GM19023 (cell line): ENCODE data around the gene GPR183.

Source experiments
- ATAC-seq: cut with Tn5 transposase; IDR thresholded peaks from one replicate; pipeline ENCODE4 v1.9.1; 2021; ENCODE audit warnings: mild to moderate bottlenecking, moderate library complexity; ENCODE audit not compliant: unreplicated experiment

The GPR183 gene

GRCh38 chr13:99307247-99307646 lies at the start of gene GPR183:
TSS of gene GPR183 (minus strand) at chr13:99307399. CDS start at chr13:99296145, 11,254 bp downstream.
- ATAC-seq, result peak; percentile 51

GRCh38 chr13:99356262-99357091 lies 49.3 kb upstream of the GPR183 start:
- ATAC-seq, result peak; percentile 45

GRCh38 chr13:99356012-99356261 lies 48.7 kb upstream of the GPR183 start:
- no peak for ATAC-seq

GRCh38 chr13:99355267-99356011 lies 48.2 kb upstream of the GPR183 start:
- no peak for ATAC-seq

- ATAC-seq, result peak; percentile 24
Measured at GRCh38 chr13:99354371-99354951, 47.3 kb upstream of the GPR183 start.

- ATAC-seq, result no peak
Measured at GRCh38 chr13:99353836-99354235, 46.6 kb upstream of the GPR183 start.

- no peak for ATAC-seq
Measured at GRCh38 chr13:99353246-99353600, 46.0 kb upstream of the GPR183 start.

- ATAC-seq, result no peak
Measured at GRCh38 chr13:99352351-99353245, 45.4 kb upstream of the GPR183 start.

GRCh38 chr13:99351772-99352171 lies 44.6 kb upstream of the GPR183 start:
- ATAC-seq, result no peak

- ATAC-seq, result no peak
Measured at GRCh38 chr13:99350191-99350590, 43.0 kb upstream of the GPR183 start.

- ATAC-seq, result peak; percentile 68
Measured at GRCh38 chr13:99347911-99348451, 40.8 kb upstream of the GPR183 start.

- no peak for ATAC-seq
Measured at GRCh38 chr13:99347335-99347878, 40.2 kb upstream of the GPR183 start.

GRCh38 chr13:99346335-99347042 lies 39.3 kb upstream of the GPR183 start:
- ATAC-seq, result no peak

- no peak for ATAC-seq
Measured at GRCh38 chr13:99345345-99345744, 38.1 kb upstream of the GPR183 start.

GRCh38 chr13:99344610-99345208 lies 37.5 kb upstream of the GPR183 start:
- no peak for ATAC-seq

GRCh38 chr13:99342723-99343315 lies 35.6 kb upstream of the GPR183 start:
- no peak for ATAC-seq

GRCh38 chr13:99341969-99342722 lies 34.9 kb upstream of the GPR183 start:
- no peak for ATAC-seq

GRCh38 chr13:99340638-99341037 lies 33.4 kb upstream of the GPR183 start:
- ATAC-seq, result no peak
